Measurements from ENCODE around the gene FDPS. TPM values are rescaled to one million over a fixed set of nuclear protein-coding genes. Genes with fewer than 3 reads are reported as not detected.

FDPS gene
- 357 and 395 TPM in 2 replicates for total RNA-seq

DNA sequence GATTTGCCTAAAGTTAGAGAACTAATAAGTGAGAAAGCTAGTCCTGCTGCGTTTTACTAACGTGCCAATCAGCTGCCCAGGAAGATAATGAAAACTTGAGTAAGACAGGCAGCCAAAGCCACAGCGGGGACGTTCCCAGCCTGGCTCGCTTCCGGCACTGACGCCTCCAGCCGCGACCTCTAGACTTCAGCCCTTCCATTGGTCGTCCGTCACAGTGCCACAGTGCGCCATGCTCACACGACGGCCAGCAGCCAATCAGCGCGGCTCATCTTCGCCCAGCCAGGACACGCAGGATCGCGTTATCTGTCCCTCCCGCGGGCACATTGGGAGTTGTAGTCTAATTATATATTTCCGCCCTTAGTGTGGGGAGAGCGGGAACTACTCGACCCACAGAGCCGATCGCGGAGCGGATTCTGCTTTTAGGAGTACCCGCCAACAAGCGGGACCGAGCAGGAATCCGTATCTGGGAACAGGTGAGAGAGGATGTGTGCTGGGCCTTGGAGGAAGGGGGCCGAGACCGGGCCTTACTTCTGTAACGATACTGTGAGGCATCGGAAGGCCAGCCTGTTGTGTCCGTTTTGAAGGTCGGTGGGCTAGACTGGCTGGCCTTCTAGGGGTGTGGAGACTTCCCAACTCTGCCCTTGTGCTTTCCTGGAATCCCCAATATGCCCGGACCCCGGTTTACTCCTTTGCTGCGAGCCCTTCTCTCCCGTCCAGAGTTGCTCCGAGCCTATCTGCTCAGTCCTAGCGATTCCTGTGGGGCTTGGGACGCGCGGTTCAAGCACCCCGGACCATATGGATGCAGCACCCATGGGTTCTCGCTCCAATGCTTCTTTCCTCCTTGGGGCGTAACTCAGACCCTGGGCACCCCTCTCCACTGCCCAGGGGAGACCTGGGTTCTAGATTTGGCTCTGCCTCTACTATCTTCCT, at the start of gene FDPS:
Gene FDPS (plus strand): TSS at position 374 of the 930 bp plus-strand sequence. CDS start 924 bp downstream, outside the sequence.

DNA sequence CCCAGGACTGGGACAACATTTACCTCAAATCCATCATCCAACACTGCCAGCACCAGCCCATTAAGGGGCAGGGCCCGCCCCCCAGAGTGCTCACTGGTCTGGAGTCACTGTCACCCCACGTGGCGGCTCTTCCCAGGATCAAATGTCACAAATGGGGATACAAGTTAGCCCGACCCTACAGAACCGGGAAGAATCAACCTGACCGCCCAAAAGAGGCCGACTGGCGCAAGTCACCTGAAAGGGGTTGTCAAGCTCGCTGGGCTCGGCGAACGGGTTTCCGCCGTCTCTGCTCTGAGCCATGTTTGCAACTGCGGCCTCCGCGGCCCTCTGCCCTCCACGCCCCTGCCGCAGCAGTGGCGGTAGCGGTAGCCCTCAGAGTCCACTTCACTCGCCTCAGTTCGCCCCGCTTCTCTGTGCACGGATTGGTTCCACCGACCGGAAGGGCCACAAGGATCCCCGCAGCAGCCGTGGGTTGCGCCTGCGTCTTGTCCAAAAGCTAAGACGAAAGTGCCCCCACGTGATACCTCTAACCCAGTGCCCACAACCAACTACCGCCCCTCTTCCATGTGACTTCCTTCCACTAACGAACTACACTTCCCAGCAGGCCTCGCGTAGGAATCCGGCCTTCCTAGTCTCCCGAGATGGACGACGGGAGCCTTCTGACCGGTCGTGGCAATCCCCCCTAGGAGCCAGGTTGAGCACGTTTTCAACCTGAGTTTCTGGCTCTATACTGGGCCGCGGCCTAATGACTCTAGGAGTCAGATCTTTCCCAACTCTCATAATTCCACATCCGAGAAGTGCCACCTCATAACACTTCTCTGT, 46.6 kb upstream of the FDPS start, which contains the start of gene SCAMP3:
Gene SCAMP3 (minus strand): TSS at position 509 of the 822 bp plus-strand sequence. CDS start 209 bp downstream, at position 300.

DNA sequence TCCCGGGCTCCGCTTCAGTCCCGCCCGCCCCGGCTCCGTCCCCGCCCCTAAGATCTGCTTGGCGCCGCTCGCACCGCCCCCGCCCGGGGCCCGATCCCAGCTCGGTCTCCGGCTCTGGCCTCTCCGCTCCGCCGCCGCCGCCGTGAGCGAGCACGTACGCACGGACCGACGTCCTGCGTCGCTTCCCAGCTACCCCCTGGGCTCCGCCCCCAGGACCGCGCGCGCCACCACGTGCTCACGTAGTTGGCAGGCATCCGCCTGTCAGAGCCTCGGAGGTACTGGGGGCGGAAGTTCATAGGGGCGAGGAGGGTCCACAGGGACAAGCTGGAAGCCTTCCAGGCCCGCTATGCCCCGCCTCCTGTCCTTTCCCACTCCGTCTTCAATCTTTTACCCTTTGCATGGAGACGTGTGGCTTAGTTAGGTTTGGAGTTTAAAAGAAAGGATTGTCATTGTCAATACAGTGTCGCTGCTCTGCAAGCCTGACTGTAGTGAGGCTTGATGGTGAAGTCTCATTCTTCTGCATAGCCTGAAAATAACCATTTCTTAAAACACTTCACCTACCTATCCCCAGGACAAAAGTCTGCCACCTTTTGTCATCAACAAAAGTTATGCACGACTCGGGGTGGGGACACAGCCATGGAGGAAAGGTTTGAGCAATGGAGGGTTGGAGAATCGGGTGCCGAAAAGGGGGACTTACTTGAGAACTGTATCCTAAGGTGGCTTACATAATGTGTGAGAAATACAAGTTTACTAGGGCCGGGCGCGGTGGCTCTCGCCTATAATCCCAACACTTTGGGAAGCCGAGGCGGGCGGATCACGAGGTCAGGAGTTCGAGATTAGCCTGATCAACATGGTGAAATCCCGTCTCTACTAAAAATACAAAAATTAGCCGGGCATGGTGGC, 35.1 kb upstream of the FDPS start, which contains the start of gene CLK2:
Gene CLK2 (minus strand): TSS at position 162 of the 903 bp plus-strand sequence. CDS start 2,527 bp downstream, outside the sequence.

DNA sequence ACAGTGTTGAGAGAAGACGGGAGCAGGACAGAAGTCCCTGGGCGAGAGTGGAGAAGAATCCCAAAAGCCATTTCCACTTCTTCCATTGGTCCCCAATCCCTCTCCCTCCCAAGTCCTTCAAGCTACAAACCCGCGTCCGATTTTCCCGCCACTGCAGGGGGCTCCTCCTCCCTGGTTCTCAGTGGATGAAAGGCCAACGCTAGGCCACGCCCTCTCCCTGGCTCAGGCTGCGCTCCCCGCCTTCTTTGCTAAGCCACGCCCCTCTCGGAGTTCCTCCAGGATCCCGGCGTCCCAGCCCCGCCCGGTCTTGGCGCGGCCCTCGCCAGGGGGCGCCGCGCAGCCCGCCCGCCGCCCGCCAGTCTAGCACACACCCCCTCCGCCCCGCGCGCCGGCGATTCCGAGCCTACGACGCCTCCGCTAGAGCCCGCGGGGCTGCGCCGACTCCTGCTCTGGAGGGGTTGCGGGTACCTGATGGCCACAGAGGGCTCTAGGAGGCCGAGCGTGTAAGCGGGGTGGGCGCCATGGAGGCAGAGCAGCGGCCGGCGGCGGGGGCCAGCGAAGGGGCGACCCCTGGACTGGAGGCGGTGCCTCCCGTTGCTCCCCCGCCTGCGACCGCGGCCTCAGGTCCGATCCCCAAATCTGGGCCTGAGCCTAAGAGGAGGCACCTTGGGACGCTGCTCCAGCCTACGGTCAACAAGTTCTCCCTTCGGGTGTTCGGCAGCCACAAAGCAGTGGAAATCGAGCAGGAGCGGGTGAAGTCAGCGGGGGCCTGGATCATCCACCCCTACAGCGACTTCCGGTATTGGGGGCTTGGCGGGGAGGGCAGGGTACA, 31.4 kb upstream of the FDPS start, which contains the start of gene HCN3:
Gene HCN3 (plus strand): TSS at position 394 of the 832 bp plus-strand sequence. CDS start 128 bp downstream, at position 522.

DNA sequence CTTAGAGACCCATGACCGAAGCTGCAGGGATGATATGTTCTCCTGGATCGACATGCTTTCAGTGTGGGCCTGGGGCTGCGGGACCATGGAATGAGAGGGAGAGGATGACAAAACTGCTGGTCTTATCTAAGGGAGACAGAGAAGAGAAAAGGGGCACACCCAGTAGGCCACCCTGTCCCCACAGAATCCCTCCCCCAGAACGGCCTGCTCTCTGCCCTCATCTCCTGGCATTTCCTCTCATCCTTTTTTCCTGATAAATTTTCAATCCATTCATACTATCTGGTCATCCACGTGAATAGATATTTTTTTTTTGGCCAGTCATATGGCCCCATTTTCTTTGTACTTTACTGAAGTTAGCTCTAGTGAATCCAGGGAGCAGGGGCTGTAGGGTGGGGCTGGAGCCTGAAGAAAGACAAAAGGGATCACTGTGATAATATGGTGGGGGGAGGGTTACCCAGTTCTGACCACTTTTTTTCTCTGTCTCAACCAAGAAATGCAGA, 7.3 kb upstream of the FDPS start, which contains the start of gene PKLR:
Gene PKLR (minus strand): TSS at position 97 of the 500 bp plus-strand sequence. CDS start 43 bp downstream, at position 54.

DNA sequence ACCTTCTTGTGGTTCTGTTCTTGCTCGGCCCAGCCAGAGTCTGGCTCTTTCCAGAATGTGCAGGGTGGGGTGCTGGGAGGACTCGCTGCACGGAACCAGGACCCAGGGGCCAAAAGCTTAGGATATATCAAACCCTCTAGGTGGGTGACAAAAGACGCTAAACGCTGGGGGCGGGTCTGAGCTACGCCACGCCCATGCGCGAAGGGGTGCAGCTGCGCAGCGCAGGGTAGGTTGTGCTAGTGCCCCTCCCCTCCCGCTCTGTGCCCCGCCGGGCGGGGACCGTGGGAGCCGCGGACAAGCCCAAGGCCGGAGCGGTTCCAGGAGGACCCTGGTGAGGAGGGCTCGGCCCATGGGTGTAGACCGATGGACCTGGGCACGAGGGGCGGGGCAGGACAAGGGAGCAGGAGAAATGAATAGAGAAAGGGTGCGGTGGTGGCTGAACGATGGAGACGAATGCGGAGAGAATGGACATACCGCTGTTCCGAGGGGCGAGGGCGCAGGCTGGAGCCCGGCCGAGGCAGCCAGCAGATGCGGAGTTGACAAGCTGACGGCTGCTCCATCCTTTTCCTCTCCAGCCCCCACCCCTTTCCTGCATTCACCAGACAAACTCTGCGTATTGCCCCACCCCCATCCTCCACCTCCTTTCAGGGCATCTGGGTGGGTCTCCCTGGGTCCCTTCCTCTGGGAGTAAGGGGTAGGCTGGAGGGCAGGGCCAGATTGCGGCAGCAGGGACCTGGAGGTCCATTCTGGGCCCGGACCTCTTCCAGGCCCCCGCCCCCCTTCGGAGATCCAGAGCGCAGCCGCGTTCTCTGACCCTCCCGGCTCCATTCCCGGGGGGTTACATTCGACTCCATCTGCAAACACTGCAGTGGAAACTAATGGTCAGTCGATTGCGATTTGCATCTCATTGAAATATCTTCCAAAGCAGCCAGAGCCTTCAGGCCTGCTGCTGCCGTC, 12.3 kb downstream of the FDPS start, which contains the start of gene RUSC1:
Gene RUSC1 (plus strand): TSS at position 234 of the 957 bp plus-strand sequence. CDS start 880 bp downstream, outside the sequence.

Other genes starting within 250 kb of the FDPS start
- 3.7 and 4.0 TPM in 2 replicates for gene EFNA4, start 245.1 kb upstream of the FDPS start, total RNA-seq
- gene EFNA3, start 230.0 kb upstream of the FDPS start, total RNA-seq: 0.14 and 0.83 TPM in 2 replicates
- 0.71 and 1.1 TPM in 2 replicates for gene EFNA1, start 181.0 kb upstream of the FDPS start, total RNA-seq
- gene SLC50A1, start 173.0 kb upstream of the FDPS start, total RNA-seq: 35.4 and 37.4 TPM in 2 replicates
- 45.9 and 52.1 TPM in 2 replicates for gene DPM3, start 168.3 kb upstream of the FDPS start, total RNA-seq
- 119 and 168 TPM in 2 replicates for gene KRTCAP2, start 135.6 kb upstream of the FDPS start, total RNA-seq
- gene TRIM46, start 135.0 kb upstream of the FDPS start, total RNA-seq: 2.3 and 2.5 TPM in 2 replicates
- gene THBS3, start 101.0 kb upstream of the FDPS start, total RNA-seq: 19.9 and 26.1 TPM in 2 replicates
- gene MTX1, start 100.2 kb upstream of the FDPS start, total RNA-seq: 42.7 and 44.5 TPM in 2 replicates
- 3.0 and 5.5 TPM in 2 replicates for gene ENTREP3, start 53.4 kb upstream of the FDPS start, total RNA-seq
- gene SCAMP3, start 46.5 kb upstream of the FDPS start, total RNA-seq: 34.3 and 37.8 TPM in 2 replicates
- 19.9 and 32.4 TPM in 2 replicates for gene CLK2, start 35.4 kb upstream of the FDPS start, total RNA-seq
- gene HCN3, start 31.4 kb upstream of the FDPS start, total RNA-seq: 0.71 and 1.0 TPM in 2 replicates
- gene PKLR, start 7.4 kb upstream of the FDPS start, total RNA-seq: under 0.01 TPM in 1 of 2 replicates, not detected in the other
- gene RUSC1, start 12.0 kb downstream of the FDPS start, total RNA-seq: 5.4 and 5.7 TPM in 2 replicates

Data from smooth muscle cell of bladder (primary cell).